ENCODE measurements around the gene HSPA6. TPM values are rescaled to one million over a fixed set of nuclear protein-coding genes. Genes with fewer than 3 reads are reported as not detected.
"Not testable (repeated sequence)": the region's sequence is repeated elsewhere in the genome, so short reads cannot be mapped to it uniquely, and the experiment has no call there.

The HSPA6 gene
- total RNA-seq, 1 donor from 2014 or later, result not detected

GRCh38 chr1:161531986-161532643 lies 7.8 kb downstream of the HSPA6 start:
- DNase-seq (ENCODE audit: low read depth), result no peak

GRCh38 chr1:161532644-161533567 lies 8.6 kb downstream of the HSPA6 start:
- DNase-seq (ENCODE audit: low read depth), result not testable (repeated sequence)

- DNase-seq (ENCODE audit: low read depth), result not testable (repeated sequence)
These were observed 12.8 kb downstream of the HSPA6 start for GRCh38 chr1:161537068-161537669.

DNA sequence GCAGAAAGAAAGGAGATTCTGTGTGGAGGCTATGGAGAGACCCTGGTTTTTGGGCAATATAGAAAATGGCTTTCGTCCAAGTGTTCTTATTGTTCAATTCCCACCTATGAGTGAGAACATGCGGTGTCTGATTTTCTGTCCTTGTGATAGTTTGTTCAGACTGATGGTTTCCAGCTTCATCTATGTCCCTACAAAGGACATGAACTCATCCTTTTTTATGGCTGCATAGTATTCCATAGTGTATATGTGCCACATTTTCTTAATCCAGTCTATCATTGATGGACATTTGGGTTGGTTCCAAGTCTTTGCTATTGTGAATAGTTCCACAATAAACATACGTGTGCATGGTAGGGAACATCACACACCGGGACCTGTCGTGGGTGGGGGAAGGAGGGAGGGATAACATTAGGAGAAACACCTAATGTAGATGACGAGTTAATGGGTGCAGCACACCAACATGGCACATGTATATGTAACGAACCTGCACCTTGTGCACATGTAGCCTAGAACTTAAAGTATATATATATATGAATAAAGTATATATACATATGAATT lies 14.7 kb downstream of the HSPA6 start:
- DNase-seq (ENCODE audit: low read depth), result not testable (repeated sequence)

- DNase-seq (ENCODE audit: low read depth), result peak; percentile 82
These were observed 15.6 kb downstream of the HSPA6 start for GRCh38 chr1:161539731-161540569.

DNA sequence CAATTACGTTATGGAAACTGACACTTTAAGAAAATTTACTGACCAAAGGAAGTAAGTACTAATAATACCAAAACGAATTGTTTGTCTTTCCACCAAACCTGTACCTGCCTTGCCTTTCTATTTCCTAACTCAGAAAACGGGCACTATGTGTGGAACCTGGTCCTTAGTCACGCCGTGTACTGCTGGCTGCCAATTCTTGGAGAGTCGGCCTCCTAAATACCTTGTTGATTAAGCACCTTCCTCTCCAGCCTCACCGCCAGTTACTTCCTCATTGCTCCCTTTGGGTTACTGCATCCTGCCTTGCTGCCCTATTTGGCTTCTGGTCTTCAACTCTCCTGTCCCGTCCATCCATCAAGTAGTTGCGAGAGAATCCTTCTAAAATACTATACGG lies 16.2 kb downstream of the HSPA6 start:
- DNase-seq (ENCODE audit: low read depth), result peak; percentile 1

DNA sequence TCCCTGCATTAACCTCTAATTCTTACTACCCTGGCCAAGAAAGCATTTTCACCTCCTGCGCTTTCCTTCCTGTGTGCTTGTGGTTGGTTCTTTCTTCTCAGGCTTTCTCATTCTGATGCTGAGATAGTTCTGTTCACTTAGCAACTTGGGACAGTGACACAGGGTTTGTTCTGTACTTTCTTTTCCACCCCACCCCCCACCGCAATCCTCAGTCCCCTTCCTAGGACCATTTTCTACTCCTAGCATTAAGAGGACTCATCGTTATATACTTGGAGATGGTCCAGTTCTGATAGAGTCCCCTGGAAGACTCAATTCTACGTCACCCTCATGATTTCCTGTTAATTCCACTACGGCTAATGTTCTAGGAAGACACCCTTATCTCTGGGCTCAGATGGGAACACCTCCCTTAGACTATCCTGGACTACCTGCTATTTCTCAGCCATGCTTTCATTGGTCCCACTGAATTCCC lies 17.8 kb downstream of the HSPA6 start:
- DNase-seq (ENCODE audit: low read depth), result not testable (repeated sequence)

- DNase-seq (ENCODE audit: low read depth), result not testable (repeated sequence)
These were observed 18.8 kb downstream of the HSPA6 start for GRCh38 chr1:161543125-161543524.

DNA sequence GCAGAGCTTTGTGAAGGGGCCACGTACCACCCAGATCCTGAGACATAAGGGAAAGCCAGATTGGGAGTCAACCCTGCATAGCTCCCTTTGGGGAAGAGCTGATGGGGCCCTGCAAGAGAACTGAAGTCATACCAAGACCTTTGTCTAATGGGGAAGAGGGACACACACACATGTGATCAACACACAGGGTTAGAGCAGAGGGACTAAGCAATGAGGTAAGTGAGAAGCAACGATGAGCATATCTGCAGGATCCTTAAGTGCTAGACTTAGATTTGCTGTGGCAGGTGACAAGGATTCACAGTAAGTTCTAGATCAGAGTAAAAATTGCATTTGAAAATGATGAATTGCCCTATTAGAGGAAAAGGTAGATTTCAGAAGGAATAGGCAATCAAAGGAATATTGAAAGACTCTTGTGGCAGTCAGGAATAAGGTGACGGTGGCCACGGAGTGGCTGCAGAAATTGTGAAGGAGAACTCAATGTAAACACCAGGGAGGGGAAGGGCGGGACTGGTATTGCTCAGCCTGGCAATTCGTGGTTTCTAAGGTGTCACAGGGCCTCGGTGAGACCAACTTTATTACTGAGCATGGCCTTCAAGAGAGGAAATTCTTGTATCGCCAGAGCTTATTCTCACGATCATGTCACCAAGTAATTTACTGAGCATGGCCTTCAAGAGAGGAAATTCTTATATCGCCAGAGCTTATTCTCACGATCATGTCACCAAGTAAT lies 20.8 kb downstream of the HSPA6 start:
- not testable (repeated sequence) for DNase-seq (ENCODE audit: low read depth)

DNA sequence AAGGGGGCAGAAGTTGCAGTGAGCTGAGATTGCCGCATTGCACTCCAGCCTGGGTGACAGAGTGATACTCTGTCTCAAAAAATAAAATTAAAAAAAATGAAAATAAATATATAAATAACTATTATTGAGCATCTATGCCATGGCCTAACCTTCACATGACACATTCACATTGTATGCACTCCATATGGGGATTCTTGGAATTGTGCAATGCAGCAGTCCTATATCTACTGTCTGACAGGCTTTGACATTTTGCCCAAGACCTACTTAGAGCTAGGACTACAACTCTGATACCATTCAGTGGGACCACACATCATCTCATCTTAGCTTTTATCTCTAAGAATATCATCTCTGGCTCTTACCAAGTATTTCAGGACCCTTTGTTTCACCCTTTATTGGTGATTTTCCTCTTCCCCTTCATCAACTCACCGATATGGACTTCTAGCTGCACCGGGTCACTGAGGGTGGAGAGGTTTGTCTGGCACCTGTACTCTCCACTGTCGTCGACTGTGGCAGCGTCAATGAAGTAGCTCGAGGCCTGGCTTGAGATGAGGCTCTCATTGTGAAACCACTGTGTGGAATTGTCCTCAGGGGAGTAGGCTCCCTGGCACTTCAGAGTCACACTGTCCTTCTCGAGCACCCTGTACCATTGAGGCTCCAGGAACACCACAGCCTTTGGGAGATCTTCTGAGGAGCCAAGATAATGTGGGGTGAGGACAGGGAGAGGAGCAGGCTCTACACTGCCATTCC lies 23.8 kb downstream of the HSPA6 start:
- DNase-seq (ENCODE audit: low read depth), result not testable (repeated sequence)

GRCh38 chr1:161548749-161549406 lies 24.5 kb downstream of the HSPA6 start:
- DNase-seq (ENCODE audit: low read depth), result not testable (repeated sequence)

- DNase-seq (ENCODE audit: low read depth), result no peak
These were observed 25.3 kb downstream of the HSPA6 start, which contains the start of gene FCGR3A for GRCh38 chr1:161549652-161550051. TSS of gene FCGR3A (minus strand) at chr1:161549818. CDS start at chr1:161549736, 82 bp downstream.

DNA sequence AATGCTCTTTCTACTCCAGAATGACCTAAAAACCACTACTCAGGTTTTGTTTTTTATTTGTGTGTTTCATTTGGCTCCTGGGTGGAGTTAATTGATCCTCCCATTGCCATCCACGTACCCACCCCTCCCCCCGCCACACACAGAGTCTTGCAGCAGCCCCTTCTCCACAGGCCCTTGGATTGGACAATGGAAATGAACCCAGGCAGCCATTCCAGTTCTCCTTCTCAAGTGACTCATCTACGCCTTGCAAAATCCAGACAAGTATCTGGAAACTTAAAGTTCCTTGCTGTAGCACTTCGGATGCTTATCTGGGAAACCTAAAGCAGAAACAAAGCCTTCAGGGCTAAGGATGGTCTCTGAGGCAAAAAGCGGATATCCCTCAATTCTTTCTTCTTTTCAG lies 26.6 kb downstream of the HSPA6 start:
- not testable (repeated sequence) for DNase-seq (ENCODE audit: low read depth)

- not testable (repeated sequence) for DNase-seq (ENCODE audit: low read depth)
These were observed 29.3 kb downstream of the HSPA6 start for GRCh38 chr1:161553631-161554030.

- not testable (repeated sequence) for DNase-seq (ENCODE audit: low read depth)
These were observed 30.0 kb downstream of the HSPA6 start for GRCh38 chr1:161554340-161554739.

GRCh38 chr1:161554815-161555417 lies 30.6 kb downstream of the HSPA6 start:
- DNase-seq (ENCODE audit: low read depth), result not testable (repeated sequence)

- not testable (repeated sequence) for DNase-seq (ENCODE audit: low read depth)
These were observed 31.8 kb downstream of the HSPA6 start for GRCh38 chr1:161556143-161556542.

- DNase-seq (ENCODE audit: low read depth), result not testable (repeated sequence)
These were observed 32.6 kb downstream of the HSPA6 start for GRCh38 chr1:161556990-161557389.

Data from myocyte (in vitro differentiated cells).